ENCODE measurements around the gene ZNF672. TPM values are rescaled to one million over a fixed set of nuclear protein-coding genes. Genes with fewer than 3 reads are reported as not detected.

The ZNF672 gene
- total RNA-seq, 2 donors from 2014 or later = 33.8 to 34.2 TPM

GRCh38 chr1:248850124-248850523, 12.1 kb downstream of the ZNF672 start:
- Histone ChIP-seq H3K36me3 (peaks cover 47% of the 10 kb centered on the region), H3K9me3 (no peaks in the 10 kb centered on the region), H3K4me1 (ENCODE audit: control insufficient read depth in 1 of 2, low read depth in 2 of 2) (no peaks in the 10 kb centered on the region), H3K27ac (no peak overlapping the region), H3K27me3 (replicated peaks; ENCODE audit: insufficient read depth) (no peaks in the 10 kb centered on the region), H3K4me3 (no peak overlapping the region)
- ATAC-seq (ENCODE audit: insufficient number of reproducible peaks, low FRiP score, low read depth) (no peak), DNase-seq (ENCODE audit: low spot score) (no peak)
- TF ChIP-seq CTCF (IDR thresholded peaks at IDR 0.05) = no peak

GRCh38 chr1:248850536-248851251, 12.7 kb downstream of the ZNF672 start:
- no peak for TF ChIP-seq CTCF (IDR thresholded peaks at IDR 0.05)

GRCh38 chr1:248851390-248851789, 13.4 kb downstream of the ZNF672 start:
- H3K27me3 ChIP-seq (replicated peaks; ENCODE audit: insufficient read depth) = no peaks in the 10 kb centered on the region
- no peaks in the 10 kb centered on the region for H3K4me1 ChIP-seq (ENCODE audit: control insufficient read depth in 1 of 2, low read depth in 2 of 2)
- H3K4me3 ChIP-seq = no peak overlapping the region
- DNase-seq (ENCODE audit: low spot score) (no peak), ATAC-seq (ENCODE audit: insufficient number of reproducible peaks, low FRiP score, low read depth) (no peak)
- no peak for TF ChIP-seq CTCF (IDR thresholded peaks at IDR 0.05)
- no peaks in the 10 kb centered on the region for H3K9me3 ChIP-seq
- H3K36me3 ChIP-seq = peaks cover 36% of the 10 kb centered on the region
- H3K27ac ChIP-seq = no peak overlapping the region

More at GRCh38 chr1:248850536-248851251, 12.7 kb downstream of the ZNF672 start:
- ATAC-seq (ENCODE audit: insufficient number of reproducible peaks, low FRiP score, low read depth) (no peak), DNase-seq (ENCODE audit: low spot score) (no peak)
- Histone ChIP-seq H3K36me3 (peaks cover 43% of the 10 kb centered on the region), H3K4me3 (no peak overlapping the region), H3K9me3 (no peaks in the 10 kb centered on the region), H3K27ac (no peak overlapping the region), H3K4me1 (ENCODE audit: control insufficient read depth in 1 of 2, low read depth in 2 of 2) (no peaks in the 10 kb centered on the region), H3K27me3 (replicated peaks; ENCODE audit: insufficient read depth) (no peaks in the 10 kb centered on the region)

- no peaks in the 10 kb centered on the region for H3K9me3 ChIP-seq
- no peak for ATAC-seq (ENCODE audit: insufficient number of reproducible peaks, low FRiP score, low read depth)
- peaks cover 22% of the 10 kb centered on the region for H3K36me3 ChIP-seq
- H3K27ac ChIP-seq = no peak overlapping the region
- TF ChIP-seq CTCF (IDR thresholded peaks at IDR 0.05) = no peak
- no peak for DNase-seq (ENCODE audit: low spot score)
- H3K27me3 ChIP-seq (replicated peaks; ENCODE audit: insufficient read depth) = no peaks in the 10 kb centered on the region
- peaks cover 3 to 10% of the 10 kb centered on the region in 2 donors for H3K4me1 ChIP-seq (ENCODE audit: control insufficient read depth in 1 of 2, low read depth in 2 of 2)
- H3K4me3 ChIP-seq = no peak overlapping the region
Observed at GRCh38 chr1:248852481-248853405, 14.7 kb downstream of the ZNF672 start.

All from thoracic aorta (tissue), 2 donors.